ENCODE results near the gene HACD2. TPM values are rescaled to one million over a fixed set of nuclear protein-coding genes. Genes with fewer than 3 reads are reported as not detected.

The HACD2 gene
- total RNA-seq, 1 experiment from 2014 or later = 27.4 TPM

- Histone ChIP-seq H4K91ac (ENCODE audit: insufficient read length, low read depth, low read length) (no peak overlapping the region), H3T11ph (ENCODE audit: low read length) (no peak overlapping the region), H4K8ac (replicated peaks; ENCODE audit: insufficient read length, low read depth, low read length) (no peak overlapping the region), H2BK5ac (ENCODE audit: insufficient read length, low read length) (no peak overlapping the region), H3K4me2 (ENCODE audit: insufficient read depth, insufficient read length, low read length) (no peak overlapping the region), H3K4me1 (ENCODE audit: insufficient read depth, low read length) (no peaks in the 10 kb centered on the region), H2BK15ac (ENCODE audit: low read depth, low read length) (no peak overlapping the region), H3K9me3 (ENCODE audit: control insufficient read depth, low read depth, low read length) (no peaks in the 10 kb centered on the region), H3K9ac (ENCODE audit: extremely low read depth, insufficient read length, low read length) (no peak overlapping the region), H3K79me1 (ENCODE audit: insufficient read depth, low read depth, low read length, poor library complexity, severe bottlenecking) (no peaks in the 10 kb centered on the region), H4K5ac (ENCODE audit: insufficient read length, low read depth, low read length) (no peak overlapping the region), H3K23me2 (ENCODE audit: insufficient read length, low read depth, low read length, poor library complexity, severe bottlenecking) (no peaks in the 10 kb centered on the region), H3K23ac (ENCODE audit: insufficient read length, low read depth, low read length) (no peak overlapping the region), H3K18ac (ENCODE audit: insufficient read length, low read depth, low read length) (no peak overlapping the region), H2BK120ac (ENCODE audit: low read depth, low read length, poor library complexity, severe bottlenecking) (no peak overlapping the region), H3K79me2 (ENCODE audit: insufficient read depth, low read length) (no peaks in the 10 kb centered on the region), H3K56ac (ENCODE audit: insufficient read length, low read depth, low read length) (no peak overlapping the region), H3K4ac (ENCODE audit: low read depth, low read length) (no peak overlapping the region), H3K27me3 (ENCODE audit: insufficient read depth, low read length) (no peaks in the 10 kb centered on the region), H2AK5ac (ENCODE audit: insufficient read length, low read length) (no peak overlapping the region), H3K14ac (ENCODE audit: insufficient read depth, low read length) (no peak overlapping the region), H2AFZ (ENCODE audit: low read length) (no peak overlapping the region), H3K27ac (ENCODE audit: insufficient read length, low read depth, low read length) (no peak overlapping the region), H2BK12ac (ENCODE audit: insufficient read length, low read depth, low read length) (no peak overlapping the region), H2BK20ac (ENCODE audit: low read depth, low read length, poor library complexity, severe bottlenecking) (no peak overlapping the region), H4K20me1 (ENCODE audit: control insufficient read depth, insufficient read depth, insufficient read length) (no peaks in the 10 kb centered on the region)
- no peak for DNase-seq
- TF ChIP-seq, protein P1, sequence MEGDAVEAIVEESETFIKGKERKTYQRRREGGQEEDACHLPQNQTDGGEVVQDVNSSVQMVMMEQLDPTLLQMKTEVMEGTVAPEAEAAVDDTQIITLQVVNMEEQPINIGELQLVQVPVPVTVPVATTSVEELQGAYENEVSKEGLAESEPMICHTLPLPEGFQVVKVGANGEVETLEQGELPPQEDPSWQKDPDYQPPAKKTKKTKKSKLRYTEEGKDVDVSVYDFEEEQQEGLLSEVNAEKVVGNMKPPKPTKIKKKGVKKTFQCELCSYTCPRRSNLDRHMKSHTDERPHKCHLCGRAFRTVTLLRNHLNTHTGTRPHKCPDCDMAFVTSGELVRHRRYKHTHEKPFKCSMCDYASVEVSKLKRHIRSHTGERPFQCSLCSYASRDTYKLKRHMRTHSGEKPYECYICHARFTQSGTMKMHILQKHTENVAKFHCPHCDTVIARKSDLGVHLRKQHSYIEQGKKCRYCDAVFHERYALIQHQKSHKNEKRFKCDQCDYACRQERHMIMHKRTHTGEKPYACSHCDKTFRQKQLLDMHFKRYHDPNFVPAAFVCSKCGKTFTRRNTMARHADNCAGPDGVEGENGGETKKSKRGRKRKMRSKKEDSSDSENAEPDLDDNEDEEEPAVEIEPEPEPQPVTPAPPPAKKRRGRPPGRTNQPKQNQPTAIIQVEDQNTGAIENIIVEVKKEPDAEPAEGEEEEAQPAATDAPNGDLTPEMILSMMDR (conservative IDR thresholded peaks at IDR 0.05) = no peak
- no CpG with 5 or more reads among the region's 5 CpGs for WGBS (ENCODE audit: extremely low coverage, insufficient read length, low lambda C conversion rate)
- Mint-ChIP-seq H3K4me3 (no peak overlapping the region), H3K4me1 (peaks cover 0 to 3% of the 10 kb centered on the region in 2 experiments; a peak in 3 of 4 replicates), H3K27me3 (ENCODE audit: low read depth) (no peaks in the 10 kb centered on the region; the same call in 1 of the 2 replicates), H3K27ac (no peak overlapping the region; a peak in 1 of 7 replicates), H3K36me3 (ENCODE audit: insufficient read depth in 1 of 3, low read depth in 3 of 3) (peaks cover 8 to 9% (median 9%) of the 10 kb centered on the region in 3 experiments), H3K9me3 (peaks cover 2 to 3% of the 10 kb centered on the region in 2 experiments; a peak in 2 of 5 replicates)
Measured at GRCh38 chr3:123595396-123596180, 10.7 kb upstream of the HACD2 start.

All from H9 (cell line).